ENCODE results near the gene LFNG.

LFNG gene

DNA sequence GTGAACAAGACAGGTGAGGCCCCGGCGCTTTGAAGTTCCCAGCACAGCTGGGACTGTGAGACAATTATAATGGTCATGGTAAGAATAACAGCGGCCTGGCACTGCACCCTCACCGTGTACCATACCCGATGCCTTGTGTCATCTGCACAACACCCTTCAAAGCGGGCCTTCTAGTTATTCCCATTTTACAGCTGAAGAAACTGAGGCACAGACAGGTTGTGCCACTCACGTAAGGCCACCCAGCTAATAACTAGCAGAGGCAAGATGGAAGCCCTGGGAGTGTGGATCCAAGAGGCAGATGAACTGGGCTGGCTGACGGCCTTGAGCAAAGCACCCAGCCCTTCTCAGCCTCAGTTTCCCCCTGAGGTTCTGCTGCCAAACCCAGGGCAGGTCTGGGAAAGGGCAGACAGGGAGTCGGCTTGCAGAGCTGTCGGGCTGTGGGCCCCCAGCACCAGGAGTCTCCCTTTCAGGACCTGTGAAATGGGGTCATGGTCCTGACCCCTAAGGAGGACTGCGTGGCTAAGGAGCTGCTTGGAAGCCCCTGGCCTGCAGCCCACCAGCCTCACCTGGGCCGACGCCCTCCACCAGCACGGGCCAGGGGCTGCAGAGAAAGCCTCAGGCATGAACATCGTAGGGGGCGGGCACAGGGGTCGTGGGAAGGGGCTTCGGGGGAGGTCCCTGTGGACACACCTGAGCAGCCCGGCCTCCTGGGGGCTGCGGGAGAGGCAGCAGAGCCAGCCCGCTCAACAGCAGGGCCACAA lies 15.3 kb upstream of the LFNG start:
- no peak for DNase-seq

DNA sequence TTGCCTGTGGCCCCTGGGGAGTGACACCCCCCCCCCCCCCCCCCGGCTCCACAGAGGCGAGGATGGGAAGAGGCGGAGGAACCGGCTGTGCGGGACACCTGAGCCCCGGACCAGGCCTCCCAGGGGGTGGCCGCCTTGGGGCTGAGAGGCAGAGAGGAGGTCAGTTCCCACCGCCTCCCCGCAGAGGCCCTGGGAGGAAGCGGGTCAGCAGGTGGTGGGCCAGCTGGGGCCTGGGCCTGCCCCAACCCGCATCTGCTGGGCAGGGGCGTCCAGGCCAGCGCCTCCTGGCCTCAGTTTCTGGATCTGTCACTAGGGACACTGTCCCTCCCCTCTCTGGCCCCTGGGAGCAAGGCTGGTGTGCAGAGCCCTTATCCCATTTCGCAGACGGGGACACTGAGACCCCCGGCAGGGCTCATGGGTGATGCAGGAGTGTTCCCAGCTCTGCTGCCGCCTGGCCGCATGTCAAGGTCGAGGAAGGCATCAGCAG lies 14.6 kb upstream of the LFNG start:
- DNase-seq = no peak

DNA sequence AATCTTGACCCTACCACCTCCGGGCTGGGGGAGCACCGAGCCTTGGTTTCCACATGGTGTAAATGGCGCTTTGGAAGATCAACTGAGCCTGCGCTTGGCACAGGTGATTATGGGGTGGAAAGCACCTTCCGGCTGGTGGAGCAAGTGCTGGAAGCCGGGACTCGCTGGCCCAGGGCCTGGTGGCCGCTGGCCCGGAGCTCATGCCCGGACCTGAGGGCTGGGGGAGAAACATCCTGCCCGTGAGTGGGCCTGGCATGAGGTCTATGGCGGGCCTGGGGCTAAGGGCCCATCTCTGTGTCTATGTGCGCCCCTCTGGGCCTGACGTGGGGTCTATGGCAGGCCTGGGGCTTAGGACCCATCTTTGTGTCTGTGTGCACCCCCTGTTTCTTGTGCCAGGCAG lies 14.2 kb upstream of the LFNG start:
- no peak for DNase-seq

DNA sequence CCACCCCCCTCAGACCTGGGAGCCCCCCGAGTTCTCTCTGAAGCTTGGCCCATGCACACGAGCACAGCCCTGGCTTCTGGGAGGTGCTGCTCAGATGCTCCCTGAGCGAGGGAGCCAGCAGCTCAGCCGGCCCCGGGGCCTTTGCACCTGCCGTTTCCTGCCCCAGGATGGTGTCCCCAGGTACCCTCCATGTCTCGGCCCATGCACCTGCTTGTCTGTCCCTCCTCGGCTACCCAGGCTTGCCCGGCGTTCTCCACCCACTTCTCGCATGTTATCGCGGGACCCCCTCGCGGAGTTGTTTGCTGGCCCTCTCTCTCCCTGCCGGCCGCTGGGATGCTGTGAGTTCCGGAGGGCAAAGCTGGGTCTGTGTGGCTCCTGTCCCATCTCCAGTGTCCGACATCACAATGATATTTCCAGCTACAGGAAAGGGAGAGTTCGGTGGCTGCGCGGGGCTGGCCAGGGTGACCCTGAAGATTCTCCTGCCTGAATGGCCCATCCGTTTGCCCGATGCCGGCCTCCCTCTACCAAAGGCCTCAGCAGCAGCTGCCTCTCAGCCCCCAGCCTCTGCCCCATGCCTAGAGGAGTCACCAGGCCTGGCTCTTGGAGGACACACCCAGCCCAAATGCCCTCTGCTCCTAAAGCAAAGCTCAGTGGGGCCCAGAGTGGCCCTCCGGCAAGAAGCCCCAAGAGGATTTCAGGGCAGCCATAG lies 12.2 kb upstream of the LFNG start:
- DNase-seq = no peak

DNA sequence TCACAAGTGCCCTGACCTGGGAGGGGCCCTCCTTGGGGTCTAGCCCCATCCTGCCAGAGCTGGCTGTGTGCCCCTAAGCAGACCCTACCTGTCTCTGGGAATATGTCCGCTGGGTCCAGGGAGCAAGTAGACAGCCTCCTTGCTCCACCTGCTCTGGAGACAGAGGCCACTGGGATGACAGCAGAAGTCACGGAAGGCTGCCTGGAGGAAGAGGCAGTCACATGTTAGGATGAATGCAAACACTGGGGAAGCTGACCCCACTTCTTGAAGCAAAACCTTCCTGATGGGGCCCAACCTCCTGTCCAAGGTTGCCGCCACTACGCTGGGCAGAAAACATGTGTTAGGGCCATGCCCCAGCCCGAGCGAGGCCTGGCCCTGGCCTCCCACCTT lies 11.7 kb upstream of the LFNG start:
- DNase-seq = no peak

DNA sequence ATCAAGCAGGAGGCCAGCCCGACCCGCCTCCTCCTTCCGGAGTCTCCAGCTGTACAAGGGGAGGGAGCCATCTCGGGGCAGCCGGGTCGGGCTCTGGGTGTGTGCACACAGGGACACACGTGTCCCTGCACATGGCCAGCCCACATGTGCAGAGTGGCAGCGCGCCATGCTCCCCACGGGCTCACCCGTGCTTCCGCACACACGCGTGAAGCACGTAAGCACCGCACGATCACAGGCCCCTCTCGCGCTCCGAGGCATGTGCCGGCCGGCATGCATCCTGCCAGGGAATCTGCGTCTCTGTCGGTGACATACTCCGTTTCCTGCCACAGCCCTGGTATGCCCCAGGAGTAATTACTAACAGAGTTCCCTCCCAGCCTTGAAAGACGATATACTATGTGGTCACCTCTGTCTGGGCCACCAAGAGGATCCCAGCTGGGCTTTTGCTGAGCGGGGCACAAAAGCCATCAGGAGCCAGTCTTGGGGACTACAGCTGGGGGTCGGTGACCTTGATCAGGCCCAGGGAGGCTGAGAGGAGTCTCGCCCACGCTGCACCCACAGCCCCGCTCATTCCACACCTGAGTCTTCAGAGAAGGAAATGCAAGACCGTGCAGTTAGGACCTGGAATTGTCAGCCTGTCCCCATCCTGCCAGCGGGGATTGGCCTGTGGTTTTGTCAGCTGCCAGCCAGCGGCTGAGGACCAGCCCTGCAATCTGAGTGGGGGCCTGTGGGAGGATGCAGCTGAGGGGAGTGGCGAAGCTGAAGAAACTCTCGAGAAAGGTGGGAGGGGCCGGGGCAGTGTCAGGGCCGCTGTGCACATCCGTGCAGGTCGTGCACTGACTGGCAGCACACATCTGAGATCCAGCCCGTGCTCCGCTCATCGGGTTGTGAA lies 11.0 kb upstream of the LFNG start:
- DNase-seq = peak; percentile 84

DNA sequence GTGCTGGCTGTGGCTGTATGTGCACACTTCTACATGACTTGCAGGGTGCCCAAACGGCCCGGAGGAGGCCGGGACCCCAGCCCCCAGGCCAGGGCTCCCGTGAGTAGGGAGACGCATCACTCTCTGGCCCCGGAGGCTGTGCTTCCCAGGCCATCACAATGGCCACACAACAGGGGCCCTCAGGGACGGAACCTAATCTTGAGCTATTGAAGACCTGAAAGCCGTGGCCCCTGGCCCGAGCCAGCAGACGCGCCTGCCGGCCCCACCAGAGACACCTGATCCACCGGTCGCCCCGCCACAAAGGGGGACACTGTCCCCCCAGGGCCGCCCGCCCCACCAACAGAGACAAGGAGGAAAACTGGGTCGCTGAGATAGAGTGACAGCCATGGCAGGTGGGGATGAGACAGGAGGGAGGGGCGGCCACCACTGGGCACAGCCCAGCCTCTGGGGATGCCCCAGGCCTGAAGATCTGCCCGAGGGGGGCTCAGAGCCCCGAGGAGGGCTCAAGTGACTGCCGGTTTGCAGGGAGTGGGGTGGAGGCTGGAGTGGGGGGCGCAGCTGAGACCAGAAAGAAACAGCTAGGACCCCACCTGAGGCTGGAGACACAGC lies 10.2 kb upstream of the LFNG start:
- no peak for DNase-seq

DNA sequence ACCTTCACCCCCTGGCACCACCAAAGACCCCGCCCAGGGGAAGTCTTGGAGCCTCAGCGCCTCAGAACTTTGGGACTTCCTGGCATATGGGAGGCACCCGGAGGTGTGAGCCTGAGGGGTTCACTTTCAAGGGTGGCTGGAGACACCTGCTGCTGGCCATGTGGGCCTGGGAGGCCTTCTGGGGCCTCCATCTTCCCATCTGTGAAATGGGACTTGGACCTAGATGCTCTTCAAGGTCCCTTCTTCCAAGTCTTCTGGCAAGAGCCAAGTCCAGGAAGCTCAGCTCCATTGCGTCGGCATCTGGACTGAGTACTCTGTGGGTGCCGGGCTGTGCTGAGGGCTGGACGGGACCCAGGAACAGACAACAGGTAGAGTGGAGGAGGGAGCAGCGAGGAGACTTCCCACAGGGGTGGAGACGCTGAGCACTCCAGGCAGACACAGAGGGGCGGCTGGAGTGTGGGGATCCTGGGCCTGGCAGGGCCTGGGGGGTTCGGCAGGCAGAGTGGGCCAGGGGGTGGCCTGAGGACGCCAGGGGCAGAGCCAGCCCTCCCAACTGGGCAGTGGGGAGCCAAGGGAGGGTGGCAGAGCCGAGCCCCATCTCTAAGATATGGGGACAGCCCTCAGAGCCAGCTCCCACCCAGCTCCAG lies 9.3 kb upstream of the LFNG start:
- DNase-seq = no peak

DNA sequence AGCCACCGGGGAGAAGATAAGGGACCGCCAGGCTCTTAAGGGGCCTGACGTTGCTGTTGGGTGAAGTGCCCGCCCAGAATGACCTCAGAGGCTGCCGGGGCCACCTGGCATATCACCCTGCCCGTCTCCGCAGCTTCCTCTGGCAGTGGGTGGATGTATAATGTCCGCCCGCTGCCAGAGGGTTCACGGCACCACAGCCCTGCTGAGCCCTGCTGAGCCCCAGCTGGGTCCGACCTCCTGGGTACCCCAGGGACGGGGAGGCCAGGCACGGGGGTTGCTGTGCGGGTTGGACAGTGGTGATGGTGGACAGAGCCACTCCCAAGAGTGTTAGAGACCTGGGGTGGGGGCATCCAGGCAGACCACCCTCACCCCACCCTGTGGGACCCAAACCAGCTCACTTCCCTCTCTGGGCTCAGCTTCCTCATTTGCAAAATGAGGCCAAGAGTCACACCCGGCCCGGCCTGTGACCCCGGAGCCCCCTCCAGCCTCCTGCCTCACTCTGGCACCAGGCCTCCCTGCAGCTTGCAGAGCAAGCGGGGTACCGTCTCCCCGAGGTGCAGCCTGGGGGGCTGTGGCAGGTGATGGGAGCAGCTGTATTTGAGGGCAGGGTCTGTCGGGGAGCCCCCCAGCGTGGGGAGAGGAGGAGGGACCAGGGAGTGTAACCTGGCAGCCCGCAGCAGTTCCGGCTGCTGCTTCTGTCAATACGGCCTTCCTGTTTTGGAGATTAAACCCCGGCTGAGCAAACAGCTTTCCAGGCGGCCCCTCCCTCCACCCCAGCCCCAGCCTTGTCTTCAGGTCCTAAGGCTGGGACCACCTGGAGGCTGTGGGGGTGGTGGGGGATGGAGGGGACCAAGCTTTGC lies 8.4 kb upstream of the LFNG start:
- peak; percentile 83 for DNase-seq

DNA sequence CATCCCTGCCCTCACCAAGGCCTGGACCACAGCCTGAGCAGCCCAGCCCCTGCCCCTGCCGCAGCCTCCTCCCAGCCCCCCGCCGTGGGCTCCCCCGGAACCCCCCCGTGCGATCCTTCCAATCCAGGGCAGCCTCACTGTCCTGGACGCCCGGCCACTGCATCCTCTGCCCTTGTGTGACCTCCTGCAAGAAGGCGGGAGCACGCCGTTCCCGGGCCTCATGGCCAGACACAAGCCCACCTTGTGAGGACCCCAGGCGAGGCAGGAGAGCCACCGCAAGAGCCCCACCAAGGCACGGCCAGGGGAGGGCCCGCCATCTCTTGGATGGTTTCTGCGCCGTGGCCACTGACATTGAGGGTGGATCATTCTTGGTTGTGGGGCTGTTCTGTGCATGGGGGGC lies 7.8 kb upstream of the LFNG start:
- no peak for DNase-seq

DNA sequence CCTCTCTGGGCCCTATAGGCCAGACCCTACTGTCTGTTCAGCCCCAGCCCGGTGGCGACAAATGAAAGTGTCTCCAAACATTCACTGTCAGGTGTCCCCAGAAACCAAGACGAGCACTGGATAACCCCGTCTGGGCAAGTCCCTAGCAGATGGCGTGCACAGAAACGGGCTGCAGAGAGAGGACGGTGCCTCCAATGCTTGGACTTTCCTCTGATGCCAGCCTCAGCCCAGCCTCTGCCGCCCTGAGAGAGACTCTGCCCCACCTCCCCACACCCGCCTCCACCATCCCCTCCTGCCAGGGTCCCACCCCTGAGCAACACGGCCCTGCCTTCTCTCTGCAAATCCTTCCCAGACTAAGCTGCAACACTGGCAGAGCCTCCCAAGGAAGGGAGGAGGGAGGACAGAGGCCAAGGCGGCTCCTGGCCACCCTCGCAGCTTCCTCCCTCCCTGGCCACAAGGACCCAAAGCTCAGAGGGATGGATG lies 7.4 kb upstream of the LFNG start:
- DNase-seq = no peak

DNA sequence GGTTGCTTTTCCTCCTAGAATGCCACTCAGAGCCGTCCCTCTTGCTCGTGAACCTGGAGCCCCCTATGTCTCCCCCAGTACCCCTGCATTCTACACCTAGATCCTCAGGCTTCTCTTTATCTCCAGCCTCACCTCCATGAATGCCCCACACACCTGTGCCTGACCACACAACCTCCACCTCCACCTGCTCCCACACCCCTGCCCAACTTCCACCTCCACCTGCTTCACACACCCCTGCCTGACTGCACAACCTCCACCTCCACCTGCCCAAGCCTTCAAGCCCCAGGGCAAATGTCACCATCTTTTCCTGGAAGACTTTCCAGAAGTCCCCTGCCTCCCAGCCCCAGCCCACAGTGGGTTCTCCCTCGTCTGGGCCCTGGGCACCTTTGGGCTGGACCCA lies 6.9 kb upstream of the LFNG start:
- DNase-seq = no peak

DNA sequence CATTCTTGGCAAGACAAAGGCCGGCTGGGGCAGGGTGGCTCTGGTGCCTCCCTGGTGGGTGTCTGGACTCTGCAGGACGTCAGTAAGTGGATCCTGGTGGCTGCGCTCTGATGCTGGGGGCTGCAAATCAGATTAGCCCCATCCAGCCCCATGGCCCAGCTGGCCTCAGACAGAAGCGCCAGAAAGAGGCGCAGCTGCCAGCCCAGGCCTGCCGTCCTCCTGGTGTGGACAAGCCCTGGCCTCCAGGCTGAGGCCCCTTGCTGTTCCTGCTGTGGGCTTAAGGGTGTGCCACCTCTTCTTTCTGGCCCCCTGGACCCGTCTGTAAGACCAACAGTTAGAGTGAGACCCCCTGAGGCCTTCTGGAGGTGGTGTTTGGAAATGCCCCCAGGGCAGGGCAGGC lies 5.9 kb upstream of the LFNG start:
- no peak for DNase-seq

DNA sequence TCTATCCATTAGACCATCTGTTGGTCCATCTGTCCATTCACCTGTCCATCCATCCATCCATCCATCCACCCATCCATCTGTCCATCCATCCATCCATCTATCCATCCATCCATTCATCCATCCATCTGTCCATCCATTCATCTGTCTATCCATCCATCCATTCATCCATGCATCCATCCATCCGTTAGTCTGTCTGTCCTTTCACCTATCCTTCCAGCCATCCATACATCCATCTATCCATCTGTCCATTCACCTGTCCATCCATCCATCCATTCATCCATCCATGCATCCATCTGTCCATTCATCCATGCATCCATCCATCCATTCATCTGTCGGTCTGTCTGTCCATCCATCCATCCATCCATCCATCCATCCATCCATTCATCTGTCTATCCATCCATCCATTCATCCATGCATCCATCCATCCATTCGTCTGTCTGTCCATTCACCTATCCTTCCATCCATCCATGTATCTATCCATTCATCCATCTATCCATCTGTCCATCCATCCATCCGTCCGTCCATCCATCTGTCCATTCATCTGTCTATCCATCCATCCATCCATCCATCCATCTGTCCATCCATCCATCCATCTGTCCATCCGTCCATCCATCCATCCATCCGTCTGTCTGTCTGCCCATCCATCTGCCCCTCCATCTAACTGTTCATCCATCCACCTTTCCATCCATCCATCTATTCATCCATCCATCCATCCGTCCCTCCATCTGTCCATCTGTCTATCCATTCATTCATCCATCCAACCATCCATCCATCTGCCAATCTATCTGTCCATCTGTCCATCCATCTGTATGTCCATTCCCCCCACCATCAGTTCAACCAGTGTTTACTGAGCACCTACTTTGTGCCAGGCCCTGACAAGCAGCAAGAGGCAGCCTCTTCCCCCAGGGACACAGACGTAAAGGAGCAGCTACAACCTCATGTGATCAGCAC lies 4.8 kb upstream of the LFNG start:
- no peak for DNase-seq

DNA sequence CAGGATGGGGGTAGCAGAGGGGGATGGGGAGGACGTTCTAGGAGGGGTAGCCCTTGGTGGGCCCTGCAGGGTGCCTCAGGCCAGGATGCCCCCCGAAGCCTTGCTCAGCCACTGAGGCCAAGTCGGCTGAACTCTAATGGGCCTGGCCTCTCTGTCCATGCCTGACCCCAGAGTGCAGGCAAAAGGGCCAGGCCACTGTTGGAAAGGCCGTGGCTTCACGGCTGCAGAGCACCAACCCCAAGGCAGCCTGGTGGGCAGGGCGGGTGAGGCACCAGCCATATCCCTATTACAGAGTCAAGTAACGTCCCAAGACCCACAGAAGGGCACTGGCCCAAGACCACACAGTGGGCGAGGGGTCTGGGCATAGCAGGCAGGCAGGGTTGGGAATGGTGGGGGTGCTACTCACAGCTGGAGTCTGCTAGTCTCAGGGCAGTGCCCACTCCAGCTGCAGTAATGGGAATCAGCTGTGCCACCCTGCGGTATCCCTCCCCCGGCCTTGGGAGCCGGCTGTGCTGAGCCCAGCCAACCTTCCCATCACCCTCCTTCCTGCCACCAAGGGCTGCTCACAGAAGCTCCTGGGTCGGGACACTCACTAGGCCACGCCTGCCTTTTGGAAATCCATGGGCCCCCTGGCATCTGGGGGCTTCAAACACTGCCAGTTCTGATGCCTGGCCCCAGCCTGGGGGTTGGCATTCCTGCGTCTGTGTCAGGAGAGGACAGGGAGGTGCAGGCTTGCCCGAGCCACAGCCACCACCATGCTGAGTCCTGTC lies 4.0 kb upstream of the LFNG start:
- DNase-seq = no peak

DNA sequence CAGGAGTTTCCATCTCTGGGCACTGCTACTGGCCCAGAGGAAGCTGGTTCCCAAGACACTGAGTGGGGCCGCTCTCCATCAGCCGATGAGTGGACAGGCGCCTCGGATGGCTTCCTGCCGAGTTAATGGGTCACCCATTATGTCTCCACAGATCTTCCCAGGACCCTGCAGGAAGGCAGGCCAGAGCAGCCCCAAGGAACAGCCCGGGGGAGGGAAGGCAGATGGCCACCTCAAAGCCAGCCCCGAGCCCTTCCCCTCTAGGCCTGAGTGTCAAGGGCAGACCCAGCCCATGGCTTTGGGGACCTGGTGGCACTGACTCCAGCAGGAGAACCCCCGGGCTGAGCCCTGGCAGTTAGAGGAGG lies 3.4 kb upstream of the LFNG start:
- no peak for DNase-seq

DNA sequence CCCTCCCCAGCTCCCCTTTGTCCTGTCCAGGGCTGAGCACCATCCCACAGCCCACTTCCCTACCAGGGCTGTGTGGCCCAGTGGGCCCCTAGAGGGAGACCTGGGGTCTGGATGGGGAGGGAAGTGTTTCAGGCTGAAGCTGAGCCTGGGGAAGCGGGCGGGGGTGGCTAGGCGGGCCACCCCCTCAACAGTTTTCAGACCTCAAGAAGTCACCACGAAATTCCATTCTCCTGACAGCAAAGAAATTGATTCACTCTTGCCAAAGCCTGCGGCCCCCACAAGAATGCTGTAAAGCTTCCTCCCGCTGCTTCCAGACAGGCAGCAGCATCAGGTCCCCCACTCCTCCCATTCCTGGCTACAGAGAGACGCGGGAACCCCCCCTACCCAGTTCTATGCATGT lies 2.5 kb upstream of the LFNG start:
- no peak for DNase-seq

DNA sequence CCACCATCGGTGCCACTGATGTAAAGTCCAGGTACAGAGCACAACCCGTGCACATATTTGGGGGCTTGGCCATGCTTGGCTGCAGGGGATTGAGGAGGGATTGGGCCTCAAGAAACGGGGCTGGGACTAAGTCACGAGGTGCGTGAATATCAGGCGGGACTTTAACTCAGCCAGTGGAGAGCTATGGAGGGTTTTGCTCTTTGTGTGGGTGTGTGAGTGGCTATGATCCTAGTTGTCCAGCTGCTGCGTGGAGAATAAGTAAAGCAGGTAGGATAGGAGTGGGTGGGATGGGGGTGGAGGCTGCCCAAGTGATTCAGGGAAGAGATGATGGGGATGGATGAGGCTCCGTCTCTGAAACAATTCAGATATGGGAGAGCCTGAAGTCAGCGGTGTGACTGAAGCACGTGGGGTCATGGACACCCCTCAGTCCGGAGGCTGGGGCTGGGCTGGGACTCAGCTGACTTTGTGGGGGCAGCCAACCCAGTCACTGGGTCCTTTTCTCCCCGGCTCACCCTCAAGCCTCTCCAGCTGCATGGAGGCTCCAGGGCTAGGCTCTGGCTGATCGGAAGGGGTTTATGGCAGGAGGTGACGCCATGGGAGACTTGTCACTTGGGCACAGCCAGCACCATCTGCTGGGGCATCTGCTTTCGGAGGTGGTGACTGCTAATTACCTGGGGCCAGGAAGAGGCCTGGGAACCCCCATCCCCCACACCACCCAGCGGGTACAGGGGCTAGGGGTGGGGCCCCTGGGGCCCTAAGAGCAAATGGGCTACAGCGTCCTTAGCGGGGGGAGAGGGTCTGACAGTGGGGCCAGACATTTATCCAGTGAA lies 1.7 kb upstream of the LFNG start:
- DNase-seq = no peak

DNA sequence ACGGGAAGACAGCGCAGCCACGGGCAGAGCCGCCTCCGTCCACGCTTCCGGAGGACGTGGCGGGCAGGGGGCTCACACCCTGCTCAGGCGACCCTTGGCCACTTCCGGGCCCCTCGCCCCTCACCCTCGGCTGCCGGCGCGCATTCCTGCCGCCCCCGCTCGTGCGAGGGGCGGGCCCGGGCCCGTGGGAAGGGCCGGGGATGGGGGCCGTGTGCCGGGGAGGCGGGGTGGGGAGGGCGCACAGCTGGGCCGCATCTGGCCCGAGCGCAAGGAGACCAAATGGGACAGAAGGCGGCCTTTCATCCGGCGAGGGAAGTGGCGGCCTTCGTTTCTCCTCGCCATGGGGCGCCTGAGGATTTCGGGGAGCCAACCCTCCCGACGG lies 846 bp upstream of the LFNG start:
- no peak for DNase-seq

Data from activated CD8-positive, alpha-beta memory T cell treated with anti-CD3 and anti-CD28 coated beads for 24 hours (primary cell).